ENCODE data around the gene KRTAP4-1. TPM values are rescaled to one million over a fixed set of nuclear protein-coding genes. Genes with fewer than 3 reads are reported as not detected.
"Not testable (repeated sequence)": the region's sequence is repeated elsewhere in the genome, so short reads cannot be mapped to it uniquely, and the experiment has no call there.

Gene KRTAP4-1
- total and polyA plus RNA-seq, 2 experiments from 2014 or later = not detected

DNA sequence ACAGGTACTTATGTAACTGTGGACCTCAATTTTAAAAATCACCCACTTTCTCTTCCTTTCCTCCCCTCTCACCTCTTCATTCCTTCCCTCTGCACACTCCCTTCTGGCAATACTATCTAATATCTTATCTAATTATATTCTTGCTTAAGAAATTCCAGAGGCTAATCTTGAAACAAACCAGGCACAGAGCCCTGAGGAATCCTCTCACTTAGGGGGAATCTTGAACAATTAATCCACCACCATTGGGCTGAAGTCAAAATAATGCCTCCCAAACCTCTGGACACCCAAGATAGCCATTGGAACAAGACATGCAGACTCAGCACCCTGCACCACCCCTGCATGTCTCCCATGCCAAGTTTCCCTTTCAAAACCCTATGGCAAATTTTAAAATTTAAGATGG is 43.4 kb downstream of the KRTAP4-1 start:
- Histone ChIP-seq H3K4me3 (no peak overlapping the region), H3K36me3 (no peaks in the 10 kb centered on the region), H3K9me3 (ENCODE audit: low read depth) (no peaks in the 10 kb centered on the region), H3K27ac (no peak overlapping the region), H3K4me1 (ENCODE audit: low read depth) (no peaks in the 10 kb centered on the region), H3K27me3 (no peaks in the 10 kb centered on the region)
- no peak for DNase-seq (ENCODE audit: low read depth in 1 of 2, low spot score in 1 of 2)
- TF ChIP-seq, protein P1, sequence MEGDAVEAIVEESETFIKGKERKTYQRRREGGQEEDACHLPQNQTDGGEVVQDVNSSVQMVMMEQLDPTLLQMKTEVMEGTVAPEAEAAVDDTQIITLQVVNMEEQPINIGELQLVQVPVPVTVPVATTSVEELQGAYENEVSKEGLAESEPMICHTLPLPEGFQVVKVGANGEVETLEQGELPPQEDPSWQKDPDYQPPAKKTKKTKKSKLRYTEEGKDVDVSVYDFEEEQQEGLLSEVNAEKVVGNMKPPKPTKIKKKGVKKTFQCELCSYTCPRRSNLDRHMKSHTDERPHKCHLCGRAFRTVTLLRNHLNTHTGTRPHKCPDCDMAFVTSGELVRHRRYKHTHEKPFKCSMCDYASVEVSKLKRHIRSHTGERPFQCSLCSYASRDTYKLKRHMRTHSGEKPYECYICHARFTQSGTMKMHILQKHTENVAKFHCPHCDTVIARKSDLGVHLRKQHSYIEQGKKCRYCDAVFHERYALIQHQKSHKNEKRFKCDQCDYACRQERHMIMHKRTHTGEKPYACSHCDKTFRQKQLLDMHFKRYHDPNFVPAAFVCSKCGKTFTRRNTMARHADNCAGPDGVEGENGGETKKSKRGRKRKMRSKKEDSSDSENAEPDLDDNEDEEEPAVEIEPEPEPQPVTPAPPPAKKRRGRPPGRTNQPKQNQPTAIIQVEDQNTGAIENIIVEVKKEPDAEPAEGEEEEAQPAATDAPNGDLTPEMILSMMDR (IDR thresholded peaks at IDR 0.05; ENCODE audit: low read depth, low read length) = no peak

DNA sequence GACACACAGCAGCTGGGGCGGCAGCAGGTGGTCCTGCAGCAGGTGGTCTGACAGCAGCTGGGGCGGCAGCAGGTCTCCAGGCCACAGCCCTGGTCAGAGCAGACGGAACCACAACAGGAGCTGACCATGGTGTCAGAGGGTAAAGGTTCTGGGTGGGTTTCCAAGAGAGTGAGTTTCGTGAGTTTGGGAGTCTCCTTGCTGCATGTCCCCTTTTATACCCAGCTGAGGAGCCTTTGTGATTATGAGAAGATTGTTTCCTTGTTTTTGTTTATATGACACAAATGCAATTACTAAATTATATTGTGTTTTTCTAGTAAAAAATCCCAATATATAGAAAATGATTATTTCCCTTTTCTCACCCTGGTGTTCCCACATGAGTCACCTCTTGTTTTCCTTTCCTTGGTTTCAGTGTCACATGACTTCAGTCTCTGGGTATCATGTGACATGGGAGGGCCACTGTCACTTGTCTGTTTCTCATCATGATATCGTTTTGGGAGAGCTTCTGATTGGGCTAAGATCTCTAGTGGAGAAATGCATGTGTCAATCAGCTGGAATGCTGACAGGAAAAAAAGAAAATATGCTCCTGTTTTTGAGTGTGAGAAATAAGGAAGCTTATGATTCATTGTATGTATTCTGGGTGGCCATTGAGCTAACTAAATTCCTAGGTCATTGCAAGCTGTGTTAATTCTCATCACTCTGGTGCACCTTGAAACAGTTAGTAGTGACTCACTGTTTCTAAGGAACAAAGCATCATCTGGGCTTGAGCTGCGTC is 44.2 kb downstream of the KRTAP4-1 start, which contains the start of gene KRTAP4-6:
TSS of gene KRTAP4-6 (minus strand) at position 185 of the 772 bp plus-strand sequence. CDS start at position 128, 57 bp downstream.
- Histone ChIP-seq H3K27me3 (no peaks in the 10 kb centered on the region), H3K9me3 (ENCODE audit: low read depth) (no peaks in the 10 kb centered on the region), H3K27ac (no peak within 1 kb of the TSS), H3K36me3 (no peaks in the 10 kb centered on the region), H3K4me1 (ENCODE audit: low read depth) (no peaks in the 10 kb centered on the region), H3K4me3 (no peak within 1 kb of the TSS)
- TF ChIP-seq, protein P1 (IDR thresholded peaks at IDR 0.05; ENCODE audit: low read depth, low read length) = no peak
- no peak for DNase-seq (ENCODE audit: low read depth in 1 of 2, low spot score in 1 of 2)

DNA sequence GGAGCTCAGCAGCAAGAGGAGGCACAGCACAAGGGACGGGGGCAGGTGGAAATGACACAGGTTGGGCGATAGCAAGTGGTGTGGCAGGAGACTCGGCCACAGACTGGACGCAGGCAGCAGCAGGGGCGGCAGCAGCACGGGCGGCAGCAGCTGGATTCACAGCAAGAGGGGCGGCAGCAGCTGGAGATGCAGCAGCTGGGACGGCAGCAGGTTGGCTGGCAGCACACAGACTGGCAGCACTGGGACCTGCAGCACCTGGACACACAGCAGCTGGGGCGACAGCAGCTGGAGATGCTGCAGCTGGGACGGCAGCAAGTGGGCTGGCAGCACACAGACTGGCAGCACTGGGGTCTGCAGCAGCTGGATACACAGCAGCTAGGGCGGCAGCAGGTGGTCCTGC is 44.8 kb downstream of the KRTAP4-1 start:
- not testable (repeated sequence) for H3K9me3 ChIP-seq (ENCODE audit: low read depth); H3K36me3 ChIP-seq; H3K4me3 ChIP-seq; H3K27me3 ChIP-seq; DNase-seq (ENCODE audit: low read depth in 1 of 2, low spot score in 1 of 2); H3K4me1 ChIP-seq (ENCODE audit: low read depth); H3K27ac ChIP-seq

Other genes with a start within 250 kb of the KRTAP4-1 start
Only the 30 nearest of the 41 such genes appear.
- not detected in 2 replicates for gene KRTAP1-5, start 157.7 kb downstream of the KRTAP4-1 start, total RNA-seq
- gene KRTAP1-5, start 157.7 kb downstream of the KRTAP4-1 start, polyA plus RNA-seq = not detected in 2 replicates
- gene KRTAP1-4, start 154.7 kb downstream of the KRTAP4-1 start, total RNA-seq = not detected in 2 replicates
- gene KRTAP1-4, start 154.7 kb downstream of the KRTAP4-1 start, polyA plus RNA-seq = not detected in 2 replicates
- not detected in 2 replicates for gene KRTAP1-3, start 150.0 kb downstream of the KRTAP4-1 start, total RNA-seq
- gene KRTAP1-3, start 150.0 kb downstream of the KRTAP4-1 start, polyA plus RNA-seq = not detected in 2 replicates
- gene KRTAP1-1, start 143.5 kb downstream of the KRTAP4-1 start, total RNA-seq = not detected in 2 replicates
- gene KRTAP1-1, start 143.5 kb downstream of the KRTAP4-1 start, polyA plus RNA-seq = not detected in 2 replicates
- not detected in 2 replicates for gene KRTAP2-1, start 137.6 kb downstream of the KRTAP4-1 start, total RNA-seq
- gene KRTAP2-1, start 137.6 kb downstream of the KRTAP4-1 start, polyA plus RNA-seq = not detected in 2 replicates
- not detected in 2 replicates for gene KRTAP2-2, start 129.7 kb downstream of the KRTAP4-1 start, total RNA-seq
- gene KRTAP2-2, start 129.7 kb downstream of the KRTAP4-1 start, polyA plus RNA-seq = not detected in 2 replicates
- not detected in 2 replicates for gene KRTAP2-3, start 124.8 kb downstream of the KRTAP4-1 start, total RNA-seq
- not detected in 2 replicates for gene KRTAP2-3, start 124.8 kb downstream of the KRTAP4-1 start, polyA plus RNA-seq
- gene KRTAP2-4, start 119.0 kb downstream of the KRTAP4-1 start, total RNA-seq = not detected in 2 replicates
- gene KRTAP2-4, start 119.0 kb downstream of the KRTAP4-1 start, polyA plus RNA-seq = not detected in 2 replicates
- not detected in 2 replicates for gene KRTAP4-7, start 100.8 kb downstream of the KRTAP4-1 start, total RNA-seq
- not detected in 2 replicates for gene KRTAP4-7, start 100.8 kb downstream of the KRTAP4-1 start, polyA plus RNA-seq
- gene KRTAP4-8, start 86.8 kb downstream of the KRTAP4-1 start, total RNA-seq = not detected in 2 replicates
- gene KRTAP4-8, start 86.8 kb downstream of the KRTAP4-1 start, polyA plus RNA-seq = not detected in 2 replicates
- not detected in 2 replicates for gene KRTAP4-16, start 82.7 kb downstream of the KRTAP4-1 start, total RNA-seq
- gene KRTAP4-16, start 82.7 kb downstream of the KRTAP4-1 start, polyA plus RNA-seq = not detected in 2 replicates
- gene KRTAP4-9, start 79.5 kb downstream of the KRTAP4-1 start, total RNA-seq = not detected in 2 replicates
- not detected in 2 replicates for gene KRTAP4-9, start 79.5 kb downstream of the KRTAP4-1 start, polyA plus RNA-seq
- gene KRTAP4-11, start 66.5 kb downstream of the KRTAP4-1 start, total RNA-seq = not detected in 2 replicates
- not detected in 2 replicates for gene KRTAP4-11, start 66.5 kb downstream of the KRTAP4-1 start, polyA plus RNA-seq
- gene KRTAP4-12, start 60.7 kb downstream of the KRTAP4-1 start, total RNA-seq = not detected in 2 replicates
- gene KRTAP4-12, start 60.7 kb downstream of the KRTAP4-1 start, polyA plus RNA-seq = not detected in 2 replicates
- not detected in 2 replicates for gene KRTAP4-6, start 44.4 kb downstream of the KRTAP4-1 start, total RNA-seq
- not detected in 2 replicates for gene KRTAP4-6, start 44.4 kb downstream of the KRTAP4-1 start, polyA plus RNA-seq
- not detected in 2 replicates for gene KRTAP4-5, start 35.1 kb downstream of the KRTAP4-1 start, total RNA-seq
- gene KRTAP4-5, start 35.1 kb downstream of the KRTAP4-1 start, polyA plus RNA-seq = not detected in 2 replicates
- not detected in 2 replicates for gene KRTAP4-4, start 24.2 kb downstream of the KRTAP4-1 start, total RNA-seq
- not detected in 2 replicates for gene KRTAP4-4, start 24.2 kb downstream of the KRTAP4-1 start, polyA plus RNA-seq
- not detected in 2 replicates for gene KRTAP4-3, start 16.7 kb downstream of the KRTAP4-1 start, total RNA-seq
- gene KRTAP4-3, start 16.7 kb downstream of the KRTAP4-1 start, polyA plus RNA-seq = not detected in 2 replicates
- gene KRTAP4-2, start 6.7 kb downstream of the KRTAP4-1 start, total RNA-seq = not detected in 2 replicates
- not detected in 2 replicates for gene KRTAP4-2, start 6.7 kb downstream of the KRTAP4-1 start, polyA plus RNA-seq
- not detected in 2 replicates for gene KRTAP9-1, start 5.0 kb upstream of the KRTAP4-1 start, total RNA-seq
- gene KRTAP9-1, start 5.0 kb upstream of the KRTAP4-1 start, polyA plus RNA-seq = not detected in 2 replicates
- not detected in 2 replicates for gene KRTAP9-2, start 41.7 kb upstream of the KRTAP4-1 start, total RNA-seq
- not detected in 2 replicates for gene KRTAP9-2, start 41.7 kb upstream of the KRTAP4-1 start, polyA plus RNA-seq
- not detected in 2 replicates for gene KRTAP9-3, start 47.5 kb upstream of the KRTAP4-1 start, total RNA-seq
- gene KRTAP9-3, start 47.5 kb upstream of the KRTAP4-1 start, polyA plus RNA-seq = not detected in 2 replicates
- gene KRTAP9-8, start 53.1 kb upstream of the KRTAP4-1 start, total RNA-seq = not detected in 2 replicates
- gene KRTAP9-8, start 53.1 kb upstream of the KRTAP4-1 start, polyA plus RNA-seq = not detected in 2 replicates
- not detected in 2 replicates for gene KRTAP9-4, start 64.8 kb upstream of the KRTAP4-1 start, total RNA-seq
- not detected in 2 replicates for gene KRTAP9-4, start 64.8 kb upstream of the KRTAP4-1 start, polyA plus RNA-seq
- not detected in 2 replicates for gene KRTAP9-9, start 70.5 kb upstream of the KRTAP4-1 start, total RNA-seq
- not detected in 2 replicates for gene KRTAP9-9, start 70.5 kb upstream of the KRTAP4-1 start, polyA plus RNA-seq
- not detected in 2 replicates for gene KRTAP9-6, start 80.5 kb upstream of the KRTAP4-1 start, total RNA-seq
- not detected in 2 replicates for gene KRTAP9-6, start 80.5 kb upstream of the KRTAP4-1 start, polyA plus RNA-seq
- not detected in 2 replicates for gene KRTAP9-7, start 90.8 kb upstream of the KRTAP4-1 start, total RNA-seq
- gene KRTAP9-7, start 90.8 kb upstream of the KRTAP4-1 start, polyA plus RNA-seq = not detected in 2 replicates
- not detected in 2 replicates for gene KRTAP29-1, start 117.9 kb upstream of the KRTAP4-1 start, total RNA-seq
- gene KRTAP29-1, start 117.9 kb upstream of the KRTAP4-1 start, polyA plus RNA-seq = not detected in 2 replicates
- gene KRTAP16-1, start 124.4 kb upstream of the KRTAP4-1 start, total RNA-seq = not detected in 2 replicates
- not detected in 2 replicates for gene KRTAP16-1, start 124.4 kb upstream of the KRTAP4-1 start, polyA plus RNA-seq
- gene KRTAP17-1, start 130.8 kb upstream of the KRTAP4-1 start, total RNA-seq = not detected in 2 replicates
- gene KRTAP17-1, start 130.8 kb upstream of the KRTAP4-1 start, polyA plus RNA-seq = not detected in 2 replicates

All from cardiac muscle cell (in vitro differentiated cells and primary cell).